ENCODE data around the gene PSME3IP1. TPM values are rescaled to one million over a fixed set of nuclear protein-coding genes. Genes with fewer than 3 reads are reported as not detected.

The PSME3IP1 gene
- total RNA-seq, 1 experiment from 2014 or later = 45.6 TPM

DNA sequence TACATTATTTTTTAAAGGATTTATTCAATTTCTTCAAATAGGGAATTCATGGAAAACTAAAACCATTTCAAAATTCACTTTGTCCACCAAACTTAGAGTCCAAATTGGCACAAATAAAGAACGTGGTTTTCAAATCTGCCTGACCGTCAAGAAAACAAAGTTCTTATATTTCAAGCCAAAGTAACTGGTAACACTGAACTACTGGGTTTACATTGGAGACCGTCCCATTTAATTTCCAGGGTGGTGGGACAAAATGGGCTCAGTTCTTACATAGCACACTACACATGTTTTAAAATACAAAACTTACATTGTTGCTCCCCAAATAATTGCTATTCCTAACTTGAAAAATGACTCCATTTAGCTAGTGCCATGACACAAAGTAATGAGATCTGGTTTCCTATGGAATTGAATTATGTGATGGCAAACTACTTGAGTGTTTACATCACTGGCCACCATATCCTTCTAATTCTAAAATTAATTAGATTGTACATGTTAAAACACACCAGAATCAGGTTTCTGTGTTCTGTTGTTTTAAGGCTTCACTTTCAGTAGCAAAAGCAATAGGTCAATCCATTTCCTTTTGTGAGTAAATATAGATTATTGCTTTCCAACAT, 6.5 kb downstream of the PSME3IP1 start:
- DNase-seq (no peak), ATAC-seq (no peak)
- Histone ChIP-seq H3K9ac (ENCODE audit: low read length) (no peak overlapping the region), H3F3A (ENCODE audit: low read length, unreplicated experiment) (no peaks in the 10 kb centered on the region), H3K9me2 (replicated peaks; ENCODE audit: low read length) (no peaks in the 10 kb centered on the region), H3K4me1 (ENCODE audit: insufficient read depth, low read length) (peaks cover 1% of the 10 kb centered on the region), H3K4me2 (ENCODE audit: low read length) (no peak overlapping the region), H3K4me3 (ENCODE audit: low read length) (no peak overlapping the region), H3K27me3 (ENCODE audit: low read length) (no peaks in the 10 kb centered on the region), H3K27ac (ENCODE audit: low read length) (no peak overlapping the region), H3K36me3 (ENCODE audit: low read depth, low read length) (no peaks in the 10 kb centered on the region), H3K79me2 (ENCODE audit: low read length) (peaks cover 50% of the 10 kb centered on the region), H4K20me1 (ENCODE audit: low read length) (no peaks in the 10 kb centered on the region), H3K9me3 (ENCODE audit: low read length) (0 out of 2 replicates have a peak, but pooled peaks cover 4% of the 10 kb centered on the region), H2AFZ (ENCODE audit: low read length) (no peak overlapping the region)
- TF ChIP-seq, protein P1, sequence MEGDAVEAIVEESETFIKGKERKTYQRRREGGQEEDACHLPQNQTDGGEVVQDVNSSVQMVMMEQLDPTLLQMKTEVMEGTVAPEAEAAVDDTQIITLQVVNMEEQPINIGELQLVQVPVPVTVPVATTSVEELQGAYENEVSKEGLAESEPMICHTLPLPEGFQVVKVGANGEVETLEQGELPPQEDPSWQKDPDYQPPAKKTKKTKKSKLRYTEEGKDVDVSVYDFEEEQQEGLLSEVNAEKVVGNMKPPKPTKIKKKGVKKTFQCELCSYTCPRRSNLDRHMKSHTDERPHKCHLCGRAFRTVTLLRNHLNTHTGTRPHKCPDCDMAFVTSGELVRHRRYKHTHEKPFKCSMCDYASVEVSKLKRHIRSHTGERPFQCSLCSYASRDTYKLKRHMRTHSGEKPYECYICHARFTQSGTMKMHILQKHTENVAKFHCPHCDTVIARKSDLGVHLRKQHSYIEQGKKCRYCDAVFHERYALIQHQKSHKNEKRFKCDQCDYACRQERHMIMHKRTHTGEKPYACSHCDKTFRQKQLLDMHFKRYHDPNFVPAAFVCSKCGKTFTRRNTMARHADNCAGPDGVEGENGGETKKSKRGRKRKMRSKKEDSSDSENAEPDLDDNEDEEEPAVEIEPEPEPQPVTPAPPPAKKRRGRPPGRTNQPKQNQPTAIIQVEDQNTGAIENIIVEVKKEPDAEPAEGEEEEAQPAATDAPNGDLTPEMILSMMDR (conservative IDR thresholded peaks at IDR 0.05; ENCODE audit: low read depth, low read length) = no peak
- TF ChIP-seq EZH2phosphoT487 (IDR thresholded peaks at IDR 0.05; ENCODE audit: borderline replicate concordance, low read length) (no peak), EZH2 (IDR thresholded peaks at IDR 0.05; ENCODE audit: low read length, unreplicated experiment) (no peak)
- POLR2A ChIA-PET (ENCODE audit: unreplicated experiment) = no interaction called here
- CTCF ChIA-PET = no interaction called here
- no TSS peak for BruUV-seq (replicated peaks)
- intact Hi-C loops (cut with micrococcal nuclease) = no loop called here

GRCh38 chr16:57178793-57179212, 7.0 kb downstream of the PSME3IP1 start:
- Histone ChIP-seq H2AFZ (ENCODE audit: low read length) (no peak overlapping the region), H3K79me2 (ENCODE audit: low read length) (peaks cover 45% of the 10 kb centered on the region), H4K20me1 (ENCODE audit: low read length) (no peaks in the 10 kb centered on the region), H3K27ac (ENCODE audit: low read length) (no peak overlapping the region), H3K4me2 (ENCODE audit: low read length) (no peak overlapping the region), H3K9ac (ENCODE audit: low read length) (no peak overlapping the region), H3K36me3 (ENCODE audit: low read depth, low read length) (no peaks in the 10 kb centered on the region), H3F3A (ENCODE audit: low read length, unreplicated experiment) (no peaks in the 10 kb centered on the region), H3K9me3 (ENCODE audit: low read length) (no peaks in the 10 kb centered on the region), H3K27me3 (ENCODE audit: low read length) (no peaks in the 10 kb centered on the region), H3K4me1 (ENCODE audit: insufficient read depth, low read length) (no peaks in the 10 kb centered on the region; the same call in 1 of the 2 replicates), H3K9me2 (replicated peaks; ENCODE audit: low read length) (no peaks in the 10 kb centered on the region), H3K4me3 (ENCODE audit: low read length) (no peak overlapping the region)
- intact Hi-C loops (cut with micrococcal nuclease) = no loop called here
- ChIA-PET CTCF (no interaction called here), POLR2A (ENCODE audit: unreplicated experiment) (no interaction called here)
- ATAC-seq (0 out of 2 replicates have a peak, but pooled peaks have one; percentile 43), DNase-seq (no peak)
- TF ChIP-seq EZH2 (IDR thresholded peaks at IDR 0.05; ENCODE audit: low read length, unreplicated experiment) (no peak), EZH2phosphoT487 (IDR thresholded peaks at IDR 0.05; ENCODE audit: borderline replicate concordance, low read length) (no peak)
- TF ChIP-seq, protein P1 (conservative IDR thresholded peaks at IDR 0.05; ENCODE audit: low read depth, low read length) = no peak
- no TSS peak for BruUV-seq (replicated peaks)

- Histone ChIP-seq H3K4me1 (ENCODE audit: insufficient read depth, low read length) (no peaks in the 10 kb centered on the region), H3K27ac (ENCODE audit: low read length) (no peak overlapping the region)
- CTCF ChIA-PET = no interaction called here
Observed at GRCh38 chr16:57178196-57178595, 7.6 kb downstream of the PSME3IP1 start.

More at GRCh38 chr16:57178196-57178595, 7.6 kb downstream of the PSME3IP1 start:
- no peaks in the 10 kb centered on the region for H3K9me2 ChIP-seq (replicated peaks; ENCODE audit: low read length)
- H3K79me2 ChIP-seq (ENCODE audit: low read length) = peaks cover 39% of the 10 kb centered on the region
- H3K27me3 ChIP-seq (ENCODE audit: low read length) = no peaks in the 10 kb centered on the region
- no peak overlapping the region for H3K4me3 ChIP-seq (ENCODE audit: low read length)
- POLR2A ChIA-PET (ENCODE audit: unreplicated experiment) = no interaction called here
- H3K36me3 ChIP-seq (ENCODE audit: low read depth, low read length) = no peaks in the 10 kb centered on the region
- H2AFZ ChIP-seq (ENCODE audit: low read length) = no peak overlapping the region
- H3F3A ChIP-seq (ENCODE audit: low read length, unreplicated experiment) = no peaks in the 10 kb centered on the region
- no peak for TF ChIP-seq EZH2 (IDR thresholded peaks at IDR 0.05; ENCODE audit: low read length, unreplicated experiment)
- no peak for TF ChIP-seq EZH2phosphoT487 (IDR thresholded peaks at IDR 0.05; ENCODE audit: borderline replicate concordance, low read length)
- TF ChIP-seq, protein P1 (conservative IDR thresholded peaks at IDR 0.05; ENCODE audit: low read depth, low read length) = no peak
- DNase-seq (no peak), ATAC-seq (no peak)
- no peak overlapping the region for H3K9ac ChIP-seq (ENCODE audit: low read length)
- H4K20me1 ChIP-seq (ENCODE audit: low read length) = no peaks in the 10 kb centered on the region
- no peaks in the 10 kb centered on the region for H3K9me3 ChIP-seq (ENCODE audit: low read length)
- intact Hi-C loops (cut with micrococcal nuclease) = no loop called here
- no peak overlapping the region for H3K4me2 ChIP-seq (ENCODE audit: low read length)
- no TSS peak for BruUV-seq (replicated peaks)

Data from PC-3 (cell line).